H9 (cell line): ENCODE results near the gene BCAS3. TPM values are rescaled to one million over a fixed set of nuclear protein-coding genes. Genes with fewer than 3 reads are reported as not detected.

Source experiments
- DNase-seq: peaks from one replicate; pipeline ENCODE4 v3.0.0-alpha.2; 2017
- H2AFZ ChIP-seq: one replicate; pipeline ENCODE4 v1.6.1; 2013; ENCODE audit warnings: mild to moderate bottlenecking, low read length, control low read depth, moderate library complexity
- H2AK5ac ChIP-seq: 2 replicates; pipeline ENCODE4 v1.6.1; 2013; ENCODE audit warnings: low read length, control low read depth, mixed read lengths; ENCODE audit not compliant: insufficient read length
- H2BK120ac ChIP-seq: one replicate; pipeline ENCODE4 v1.6.1; 2013; ENCODE audit warnings: low read depth, mild to moderate bottlenecking, low read length, control low read depth, inconsistent platforms; ENCODE audit not compliant: poor library complexity, severe bottlenecking
- H2BK12ac ChIP-seq: 2 replicates; pipeline ENCODE4 v1.6.1; 2013; ENCODE audit warnings: low read length, control low read depth, mixed read lengths, low read depth; ENCODE audit not compliant: insufficient read length
- H2BK15ac ChIP-seq: 2 replicates; pipeline ENCODE4 v1.6.1; 2013; ENCODE audit warnings: low read depth, low read length, control low read depth
- H2BK20ac ChIP-seq: one replicate; pipeline ENCODE4 v1.6.1; 2013; ENCODE audit warnings: low read depth, mild to moderate bottlenecking, low read length, control low read depth, inconsistent platforms; ENCODE audit not compliant: poor library complexity, severe bottlenecking
- H2BK5ac ChIP-seq: 2 replicates; pipeline ENCODE4 v1.6.1; 2013; ENCODE audit warnings: low read length, control low read depth, mixed read lengths; ENCODE audit not compliant: insufficient read length
- H3K14ac ChIP-seq: 2 replicates; pipeline ENCODE4 v1.6.1; 2013; ENCODE audit warnings: low read length, control low read depth; ENCODE audit not compliant: insufficient read depth
- H3K18ac ChIP-seq: 2 replicates; pipeline ENCODE4 v1.6.1; 2013; ENCODE audit warnings: low read depth, mild to moderate bottlenecking, mixed read lengths, low read length, control low read depth; ENCODE audit not compliant: insufficient read length
- H3K23ac ChIP-seq: 2 replicates; pipeline ENCODE4 v1.6.1; 2013; ENCODE audit warnings: low read length, control low read depth, mixed read lengths, low read depth; ENCODE audit not compliant: insufficient read length
- H3K23me2 ChIP-seq: 2 replicates; pipeline ENCODE4 v1.6.1; 2013; ENCODE audit warnings: low read depth, mild to moderate bottlenecking, mixed read lengths, low read length, control low read depth; ENCODE audit not compliant: insufficient read length, poor library complexity, severe bottlenecking
- H3K27ac ChIP-seq: 2 replicates; pipeline ENCODE4 v1.5.1; 2013; ENCODE audit warnings: low read length, control low read depth, mixed read lengths, low read depth; ENCODE audit not compliant: insufficient read length
- H3K27me3 ChIP-seq: 2 replicates; pipeline ENCODE4 v1.6.1; 2013; ENCODE audit warnings: low read length, control low read depth, inconsistent platforms; ENCODE audit not compliant: insufficient read depth
- H3K4ac ChIP-seq: 2 replicates; pipeline ENCODE4 v1.6.1; 2013; ENCODE audit warnings: low read depth, mild to moderate bottlenecking, control low read depth, inconsistent platforms, low read length, moderate library complexity
- H3K4me1 ChIP-seq: 2 replicates; pipeline ENCODE4 v1.6.1; 2013; ENCODE audit warnings: low read length, control low read depth, inconsistent platforms; ENCODE audit not compliant: insufficient read depth
- H3K4me2 ChIP-seq: 2 replicates; pipeline ENCODE4 v1.6.1; 2013; ENCODE audit warnings: low read length, control low read depth, mixed read lengths; ENCODE audit not compliant: insufficient read length, insufficient read depth
- H3K56ac ChIP-seq: 2 replicates; pipeline ENCODE4 v1.6.1; 2013; ENCODE audit warnings: low read depth, mild to moderate bottlenecking, mixed read lengths, low read length, control low read depth; ENCODE audit not compliant: insufficient read length
- H3K79me1 ChIP-seq: 2 replicates; pipeline ENCODE4 v1.6.1; 2013; ENCODE audit warnings: low read depth, mild to moderate bottlenecking, moderate library complexity, low read length, control low read depth, inconsistent platforms; ENCODE audit not compliant: insufficient read depth, poor library complexity, severe bottlenecking
- H3K79me2 ChIP-seq: 2 replicates; pipeline ENCODE4 v1.6.1; 2013; ENCODE audit warnings: low read length, control low read depth, inconsistent platforms; ENCODE audit not compliant: insufficient read depth
- H3K9ac ChIP-seq: 2 replicates; pipeline ENCODE4 v1.6.1; 2013; ENCODE audit warnings: low read length, control low read depth, mixed read lengths; ENCODE audit not compliant: insufficient read length; ENCODE audit errors: extremely low read depth
- H3K9me3 ChIP-seq: one replicate; pipeline ENCODE4 v1.6.1; 2013; ENCODE audit warnings: low read depth, low read length, inconsistent platforms; ENCODE audit not compliant: control insufficient read depth
- H3T11ph ChIP-seq: one replicate; pipeline ENCODE4 v1.6.1; 2013; ENCODE audit warnings: mild to moderate bottlenecking, low read length, control low read depth, inconsistent platforms
- H4K20me1 ChIP-seq: one replicate; pipeline ENCODE4 v1.6.1; 2013; ENCODE audit not compliant: control insufficient read depth, insufficient read length, insufficient read depth
- H4K5ac ChIP-seq: 2 replicates; pipeline ENCODE4 v1.6.1; 2013; ENCODE audit warnings: low read depth, mild to moderate bottlenecking, mixed read lengths, low read length, control low read depth; ENCODE audit not compliant: insufficient read length
- H4K8ac ChIP-seq: replicated peaks from 2 replicates; pipeline ENCODE4 v1.6.1; 2013; ENCODE audit warnings: low read length, control low read depth, mixed read lengths, low read depth; ENCODE audit not compliant: insufficient read length
- H4K91ac ChIP-seq: 2 replicates; pipeline ENCODE4 v1.6.1; 2013; ENCODE audit warnings: low read depth, mild to moderate bottlenecking, moderate library complexity, mixed read lengths, low read length, control low read depth; ENCODE audit not compliant: insufficient read length
- H3K27ac Mint-ChIP-seq, 3 experiments: 2 replicates in 2 of 3; 3 replicates in 1 of 3; pipeline ENCODE4 v1.8.0; 2020 to 2021; ENCODE audit warnings: mixed read lengths in 3 of 3, mild to moderate bottlenecking in 1 of 3, moderate library complexity in 1 of 3
- H3K27me3 Mint-ChIP-seq: 2 replicates; pipeline ENCODE4 v1.8.0; 2021; ENCODE audit warnings: low read depth, mild to moderate bottlenecking, moderate library complexity, mixed read lengths
- H3K36me3 Mint-ChIP-seq, 3 experiments: 2 replicates in 2 of 3; 3 replicates in 1 of 3; pipeline ENCODE4 v1.8.0; 2020 to 2021; ENCODE audit warnings: low read depth in 3 of 3, mixed read lengths in 3 of 3; ENCODE audit not compliant: insufficient read depth in 1 of 3
- H3K4me1 Mint-ChIP-seq, 2 experiments: 2 replicates each; pipeline ENCODE4 v1.8.0; 2020; ENCODE audit warnings: mixed read lengths in 2 of 2
- H3K4me3 Mint-ChIP-seq, 2 experiments: 2 replicates in 1 of 2; 3 replicates in 1 of 2; pipeline ENCODE4 v1.8.0; 2020 to 2021; ENCODE audit warnings: mild to moderate bottlenecking in 2 of 2, mixed read lengths in 2 of 2, moderate library complexity in 1 of 2
- H3K9me3 Mint-ChIP-seq, 2 experiments: 2 replicates in 1 of 2; 3 replicates in 1 of 2; pipeline ENCODE4 v1.8.0; 2020; ENCODE audit warnings: mild to moderate bottlenecking in 2 of 2, mixed read lengths in 2 of 2, moderate library complexity in 1 of 2
- WGBS: extraction: QIAGEN DNeasy Blood & Tissue Kit; methylation state at CpG from one replicate; pipeline ENCODE4 v1.1.7; 2013; ENCODE audit warnings: missing lambda C conversion rate, low lambda C conversion rate, mixed read lengths; ENCODE audit not compliant: insufficient read length; ENCODE audit errors: extremely low coverage; 5-methylcytosine and 5-hydroxymethylcytosine counted together
- total RNA-seq: library from RNA; stranded (reverse); gene quantifications from 2 replicates; pipeline ENCODE4 v1.2.1, GENCODE V29; 2021
- TF ChIP-seq, protein P1 (sequence below): fragments of 200-600 bp; sonication (generic); conservative IDR thresholded peaks from 3 replicates; pipeline ENCODE4 v1.8.0; 2021; ENCODE audit warnings: antibody characterized with exemption, mild to moderate bottlenecking

The BCAS3 gene
- total RNA-seq, 1 experiment from 2014 or later = 22.4 TPM

DNA sequence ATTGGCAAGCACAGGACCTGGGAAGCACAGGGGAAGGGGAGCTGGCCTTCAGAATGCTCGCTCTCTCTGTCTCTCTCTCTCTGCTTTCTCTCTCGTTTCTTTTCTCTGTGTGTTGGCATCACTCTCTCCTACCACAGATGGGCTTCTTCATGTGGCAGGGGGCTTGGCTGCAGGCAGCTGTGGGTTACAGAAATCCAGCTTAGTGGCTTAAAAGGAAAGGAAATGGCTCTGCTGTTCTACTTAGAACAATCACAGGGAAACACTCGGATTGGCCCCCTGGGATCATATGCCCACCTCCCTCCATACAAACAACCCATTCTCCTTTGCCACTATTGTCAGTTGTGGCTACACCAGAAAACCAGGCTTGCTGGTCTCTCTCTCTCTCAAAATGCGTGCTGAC is 742.4 kb downstream of the BCAS3 start:
- H3K36me3 Mint-ChIP-seq = no peaks in the 10 kb centered on the region
- H3K27me3 ChIP-seq = peaks cover 8% of the 10 kb centered on the region
- H3K4me2 ChIP-seq = no peak overlapping the region
- H3K79me2 ChIP-seq = no peaks in the 10 kb centered on the region
- no peak overlapping the region for H2BK120ac ChIP-seq
- H3K23me2 ChIP-seq = no peaks in the 10 kb centered on the region
- no peak for DNase-seq
- no peak overlapping the region for H3K56ac ChIP-seq
- WGBS = no CpG with 5 or more reads among the region's 4 CpGs
- H3K79me1 ChIP-seq = no peaks in the 10 kb centered on the region
- H4K8ac ChIP-seq = no peak overlapping the region
- H3K27ac ChIP-seq = no peak overlapping the region
- H3K4me1 ChIP-seq = no peaks in the 10 kb centered on the region
- no peak overlapping the region for H2BK15ac ChIP-seq
- TF ChIP-seq, protein P1, sequence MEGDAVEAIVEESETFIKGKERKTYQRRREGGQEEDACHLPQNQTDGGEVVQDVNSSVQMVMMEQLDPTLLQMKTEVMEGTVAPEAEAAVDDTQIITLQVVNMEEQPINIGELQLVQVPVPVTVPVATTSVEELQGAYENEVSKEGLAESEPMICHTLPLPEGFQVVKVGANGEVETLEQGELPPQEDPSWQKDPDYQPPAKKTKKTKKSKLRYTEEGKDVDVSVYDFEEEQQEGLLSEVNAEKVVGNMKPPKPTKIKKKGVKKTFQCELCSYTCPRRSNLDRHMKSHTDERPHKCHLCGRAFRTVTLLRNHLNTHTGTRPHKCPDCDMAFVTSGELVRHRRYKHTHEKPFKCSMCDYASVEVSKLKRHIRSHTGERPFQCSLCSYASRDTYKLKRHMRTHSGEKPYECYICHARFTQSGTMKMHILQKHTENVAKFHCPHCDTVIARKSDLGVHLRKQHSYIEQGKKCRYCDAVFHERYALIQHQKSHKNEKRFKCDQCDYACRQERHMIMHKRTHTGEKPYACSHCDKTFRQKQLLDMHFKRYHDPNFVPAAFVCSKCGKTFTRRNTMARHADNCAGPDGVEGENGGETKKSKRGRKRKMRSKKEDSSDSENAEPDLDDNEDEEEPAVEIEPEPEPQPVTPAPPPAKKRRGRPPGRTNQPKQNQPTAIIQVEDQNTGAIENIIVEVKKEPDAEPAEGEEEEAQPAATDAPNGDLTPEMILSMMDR = no peak
- no peak overlapping the region for H3K9ac ChIP-seq
- H3K14ac ChIP-seq = no peak overlapping the region
- H3K4me3 Mint-ChIP-seq = no peak overlapping the region
- no peak overlapping the region for H2BK12ac ChIP-seq
- H3K23ac ChIP-seq = no peak overlapping the region
- H2BK5ac ChIP-seq = no peak overlapping the region
- peaks cover 3 to 6% of the 10 kb centered on the region in 2 experiments; a peak in 3 of 4 replicates for H3K4me1 Mint-ChIP-seq
- no peak overlapping the region for H2AFZ ChIP-seq
- H3K9me3 Mint-ChIP-seq = no peaks in the 10 kb centered on the region
- peaks cover 81% of the 10 kb centered on the region for H3K27me3 Mint-ChIP-seq
- no peak overlapping the region for H3K18ac ChIP-seq
- no peak overlapping the region for H3K27ac Mint-ChIP-seq
- H4K5ac ChIP-seq = no peak overlapping the region
- H2AK5ac ChIP-seq = no peak overlapping the region
- H2BK20ac ChIP-seq = no peak overlapping the region
- no peaks in the 10 kb centered on the region for H4K20me1 ChIP-seq
- no peak overlapping the region for H3T11ph ChIP-seq
- H3K9me3 ChIP-seq = no peaks in the 10 kb centered on the region
- no peak overlapping the region for H3K4ac ChIP-seq
- no peak overlapping the region for H4K91ac ChIP-seq
